ENCODE measurements around the gene A2M.

A2M gene

GRCh38 chr12:9111525-9111924, 4.2 kb downstream of the A2M start:
- TF ChIP-seq GATA1 (IDR thresholded peaks at IDR 0.05; ENCODE audit: low read depth, low read length) (no peak), POLR2A (IDR thresholded peaks at IDR 0.05; ENCODE audit: low read length) (no peak)
- no peak for DNase-seq

GRCh38 chr12:9109737-9110491, 5.8 kb downstream of the A2M start:
- TF ChIP-seq GATA1 (IDR thresholded peaks at IDR 0.05; ENCODE audit: low read depth, low read length), result no peak
- no peak for TF ChIP-seq POLR2A (IDR thresholded peaks at IDR 0.05; ENCODE audit: low read length)

GRCh38 chr12:9109213-9109522, 6.6 kb downstream of the A2M start:
- no peak for DNase-seq
- TF ChIP-seq POLR2A (IDR thresholded peaks at IDR 0.05; ENCODE audit: low read length), result no peak
- no peak for TF ChIP-seq GATA1 (IDR thresholded peaks at IDR 0.05; ENCODE audit: low read depth, low read length)

More at GRCh38 chr12:9109737-9110491, 5.8 kb downstream of the A2M start:
- no peak for DNase-seq

GRCh38 chr12:9108504-9109212, 7.1 kb downstream of the A2M start:
- DNase-seq, result no peak
- TF ChIP-seq GATA1 (IDR thresholded peaks at IDR 0.05; ENCODE audit: low read depth, low read length) (no peak), POLR2A (IDR thresholded peaks at IDR 0.05; ENCODE audit: low read length) (no peak)

GRCh38 chr12:9107542-9107873, 8.2 kb downstream of the A2M start:
- DNase-seq, result no peak
- TF ChIP-seq POLR2A (IDR thresholded peaks at IDR 0.05; ENCODE audit: low read length), result no peak
- TF ChIP-seq GATA1 (IDR thresholded peaks at IDR 0.05; ENCODE audit: low read depth, low read length), result no peak

- DNase-seq, result no peak
- no peak for TF ChIP-seq POLR2A (IDR thresholded peaks at IDR 0.05; ENCODE audit: low read length)
Measured at GRCh38 chr12:9106610-9107541, 8.8 kb downstream of the A2M start.

GRCh38 chr12:9106067-9106466, 9.7 kb downstream of the A2M start:
- no peak for TF ChIP-seq POLR2A (IDR thresholded peaks at IDR 0.05; ENCODE audit: low read length)
- no peak for TF ChIP-seq GATA1 (IDR thresholded peaks at IDR 0.05; ENCODE audit: low read depth, low read length)

DNA sequence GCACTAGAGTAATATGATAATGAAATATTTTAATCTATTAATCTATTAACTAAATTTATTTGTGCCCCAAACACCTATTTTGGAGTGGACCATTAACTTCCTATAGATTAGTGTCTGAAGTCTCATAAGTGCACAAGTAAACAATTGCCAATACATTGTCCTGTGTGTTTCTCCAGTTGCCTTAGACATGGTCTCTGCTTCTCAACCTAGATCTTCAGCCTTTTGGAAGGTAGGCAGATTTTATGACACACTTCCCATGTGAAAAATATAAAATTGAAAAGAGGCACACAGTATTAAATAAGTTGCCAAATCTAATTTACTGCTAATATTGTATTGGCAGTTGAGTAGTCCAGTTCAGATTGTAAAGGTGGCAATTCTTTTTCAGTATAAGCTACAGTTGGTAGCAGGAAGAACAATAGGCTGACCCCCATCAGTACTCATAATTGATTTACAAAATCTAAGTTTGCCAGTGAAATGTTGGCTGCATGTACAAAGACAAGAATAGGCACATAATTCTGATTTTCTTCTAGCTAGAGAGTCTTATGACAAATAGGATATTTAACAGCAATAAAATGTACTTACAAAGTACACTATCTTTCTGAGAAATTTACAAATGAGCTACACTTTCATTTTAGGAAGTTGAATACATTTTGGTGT, 10.8 kb downstream of the A2M start:
- DNase-seq, result no peak
- TF ChIP-seq GATA1 (IDR thresholded peaks at IDR 0.05; ENCODE audit: low read depth, low read length), result no peak
- TF ChIP-seq POLR2A (IDR thresholded peaks at IDR 0.05; ENCODE audit: low read length), result no peak

More at GRCh38 chr12:9106067-9106466, 9.7 kb downstream of the A2M start:
- DNase-seq, result no peak

- no peak for DNase-seq
- TF ChIP-seq GATA1 (IDR thresholded peaks at IDR 0.05; ENCODE audit: low read depth, low read length) (no peak), POLR2A (IDR thresholded peaks at IDR 0.05; ENCODE audit: low read length) (no peak)
Measured at GRCh38 chr12:9104087-9104486, 11.6 kb downstream of the A2M start.

- DNase-seq, result no peak
- TF ChIP-seq GATA1 (IDR thresholded peaks at IDR 0.05; ENCODE audit: low read depth, low read length) (no peak), POLR2A (IDR thresholded peaks at IDR 0.05; ENCODE audit: low read length) (no peak)
Measured at GRCh38 chr12:9103050-9103849, 12.5 kb downstream of the A2M start.

DNA sequence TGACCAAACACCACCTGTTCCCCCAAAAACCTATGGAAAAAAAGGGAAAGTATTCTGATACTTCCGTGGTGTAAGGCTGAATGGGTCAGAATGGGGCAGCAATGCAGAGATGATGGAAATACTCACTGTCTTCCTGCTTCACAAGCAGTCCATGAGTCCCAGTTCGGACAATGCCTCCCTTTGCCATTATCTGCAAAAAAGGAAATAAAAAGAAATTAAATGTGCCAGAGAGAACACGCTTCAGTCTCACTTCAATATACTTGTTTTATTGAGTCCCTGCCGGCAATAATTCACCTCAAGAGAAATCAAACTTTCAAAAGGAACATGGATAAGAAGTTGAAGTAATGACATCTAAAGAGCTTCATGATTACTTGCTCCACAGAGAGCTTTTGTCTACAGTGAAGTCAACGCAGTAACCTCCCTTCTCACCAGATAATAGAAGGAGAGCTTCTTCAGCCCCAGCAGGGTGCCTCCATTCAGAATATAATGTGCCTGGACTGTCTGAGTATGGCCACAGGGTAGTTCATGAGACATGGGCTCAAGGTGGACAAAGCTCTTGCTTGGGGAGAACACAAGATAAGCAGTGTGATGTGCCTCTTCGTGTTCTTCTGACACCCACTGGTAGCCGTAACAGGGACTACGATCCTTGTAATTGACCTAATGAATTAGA, 14.6 kb downstream of the A2M start:
- TF ChIP-seq GATA1 (IDR thresholded peaks at IDR 0.05; ENCODE audit: low read depth, low read length) (no peak), POLR2A (IDR thresholded peaks at IDR 0.05; ENCODE audit: low read length) (no peak)
- DNase-seq, result no peak

DNA sequence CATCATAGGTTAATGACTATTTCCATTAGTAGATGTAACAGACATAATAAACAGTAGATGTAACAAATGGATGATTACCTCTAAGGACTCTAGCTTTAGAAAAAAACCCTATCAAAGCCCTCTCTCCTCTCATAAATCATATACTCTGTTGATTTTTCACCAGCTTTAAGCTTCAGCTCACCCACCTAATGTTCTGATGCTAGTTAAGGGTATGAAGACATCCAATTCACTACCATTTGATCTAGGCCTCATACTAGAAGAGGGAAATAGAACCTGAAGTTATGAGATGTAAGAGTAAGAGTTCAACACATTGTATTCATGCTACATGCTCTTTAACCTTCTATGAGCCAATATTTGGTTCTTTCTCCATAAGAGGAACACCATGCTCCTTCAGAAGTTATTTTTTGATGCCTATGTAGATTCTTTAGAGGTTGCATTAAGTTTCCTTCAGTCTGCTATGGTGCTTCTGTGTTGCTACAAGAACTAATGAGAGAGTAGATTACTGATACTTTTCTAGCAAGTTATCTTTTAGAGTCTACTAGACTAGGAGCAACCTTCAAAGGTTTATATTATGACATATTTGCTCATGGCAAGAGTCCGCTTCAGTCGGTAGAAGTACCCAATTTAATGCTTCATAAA, 16.0 kb downstream of the A2M start:
- TF ChIP-seq POLR2A (IDR thresholded peaks at IDR 0.05; ENCODE audit: low read length) (no peak), GATA1 (IDR thresholded peaks at IDR 0.05; ENCODE audit: low read depth, low read length) (no peak)
- no peak for DNase-seq
